Activated CD4-positive, alpha-beta memory T cell treated with anti-CD3 and anti-CD28 coated beads for 36 hours (primary cell): Measurements from ENCODE around the gene LRMDA. TPM values are rescaled to one million over a fixed set of nuclear protein-coding genes. Genes with fewer than 3 reads are reported as not detected.

Experiments
- CTCF ChIA-PET: fragments of 350-600 bp; sonication (Branson Sonifier 250); formaldehyde crosslinking; loops from one replicate; lab custom pipeline; 2021; ENCODE audit warnings: antibody characterized with exemption, inconsistent platforms; lab: Charles Lee
- POLR2A ChIA-PET: fragments of 350-600 bp; sonication (Branson Sonifier 250); formaldehyde crosslinking; loops from one replicate; lab custom pipeline; 2021; ENCODE audit warnings: antibody characterized with exemption; lab: Charles Lee
- DNase-seq: peaks from one replicate; pipeline ENCODE4 v3.0.0-alpha.2; 2020
- H3K27ac Mint-ChIP-seq: one replicate; pipeline ENCODE4 v1.8.0; 2021; ENCODE audit warnings: mixed read lengths
- H3K27me3 Mint-ChIP-seq: one replicate; pipeline ENCODE4 v1.8.0; 2021; ENCODE audit warnings: mixed read lengths
- H3K36me3 Mint-ChIP-seq: one replicate; pipeline ENCODE4 v1.8.0; 2021; ENCODE audit warnings: mixed read lengths
- H3K4me1 Mint-ChIP-seq: one replicate; pipeline ENCODE4 v1.8.0; 2021; ENCODE audit warnings: low read depth, mixed read lengths
- H3K4me3 Mint-ChIP-seq: one replicate; pipeline ENCODE4 v1.8.0; 2021; ENCODE audit warnings: mild to moderate bottlenecking, mixed read lengths
- H3K9me3 Mint-ChIP-seq: one replicate; pipeline ENCODE4 v1.8.0; 2021; ENCODE audit warnings: mixed read lengths
- intact Hi-C: fragments of 100-400 bp; cut with micrococcal nuclease; formaldehyde crosslinking; loops from one replicate; pipeline ENCODE4 v1.15.1; 2023
- total RNA-seq, 2 experiments: library from RNA; stranded (reverse); gene quantifications; one replicate each; pipeline ENCODE4 v1.2.3, GENCODE V29; 2021

Gene LRMDA
- total RNA-seq, 2 experiments from 2014 or later = not detected

DNA sequence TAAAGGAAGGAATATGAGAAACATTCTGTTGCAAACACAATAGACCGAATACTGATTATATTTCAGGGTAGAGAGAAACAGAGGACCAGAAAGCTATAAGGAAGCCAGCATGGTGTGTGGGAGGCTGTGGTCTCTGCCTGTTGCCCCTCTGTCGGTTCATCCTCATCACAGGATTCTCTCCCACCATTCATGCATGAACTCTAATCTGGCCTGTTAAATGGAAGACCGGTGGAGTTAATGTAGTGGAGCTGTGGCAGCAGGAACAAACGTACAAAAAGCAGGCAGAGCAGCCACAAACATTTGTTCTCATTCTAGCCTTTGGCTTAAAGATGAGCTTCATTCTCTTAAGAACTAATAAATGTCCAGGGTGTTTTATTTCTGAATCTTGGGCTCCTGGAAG lies 902.4 kb downstream of the LRMDA start:
- H3K27me3 Mint-ChIP-seq = no peaks in the 10 kb centered on the region
- ChIA-PET CTCF (no interaction called here), POLR2A (no interaction called here)
- intact Hi-C loops = no loop called here
- H3K9me3 Mint-ChIP-seq = no peaks in the 10 kb centered on the region
- H3K27ac Mint-ChIP-seq = no peak overlapping the region
- no peak for DNase-seq
- H3K4me3 Mint-ChIP-seq = no peak overlapping the region
- no peaks in the 10 kb centered on the region for H3K4me1 Mint-ChIP-seq
- no peaks in the 10 kb centered on the region for H3K36me3 Mint-ChIP-seq

GRCh38 chr10:76334255-76334654 lies 902.8 kb downstream of the LRMDA start:
- Mint-ChIP-seq H3K4me3 (no peak overlapping the region), H3K9me3 (no peaks in the 10 kb centered on the region), H3K27ac (no peak overlapping the region), H3K27me3 (no peaks in the 10 kb centered on the region), H3K4me1 (no peaks in the 10 kb centered on the region), H3K36me3 (no peaks in the 10 kb centered on the region)
- ChIA-PET POLR2A (no interaction called here), CTCF (no interaction called here)
- intact Hi-C loops = no loop called here
- no peak for DNase-seq

DNA sequence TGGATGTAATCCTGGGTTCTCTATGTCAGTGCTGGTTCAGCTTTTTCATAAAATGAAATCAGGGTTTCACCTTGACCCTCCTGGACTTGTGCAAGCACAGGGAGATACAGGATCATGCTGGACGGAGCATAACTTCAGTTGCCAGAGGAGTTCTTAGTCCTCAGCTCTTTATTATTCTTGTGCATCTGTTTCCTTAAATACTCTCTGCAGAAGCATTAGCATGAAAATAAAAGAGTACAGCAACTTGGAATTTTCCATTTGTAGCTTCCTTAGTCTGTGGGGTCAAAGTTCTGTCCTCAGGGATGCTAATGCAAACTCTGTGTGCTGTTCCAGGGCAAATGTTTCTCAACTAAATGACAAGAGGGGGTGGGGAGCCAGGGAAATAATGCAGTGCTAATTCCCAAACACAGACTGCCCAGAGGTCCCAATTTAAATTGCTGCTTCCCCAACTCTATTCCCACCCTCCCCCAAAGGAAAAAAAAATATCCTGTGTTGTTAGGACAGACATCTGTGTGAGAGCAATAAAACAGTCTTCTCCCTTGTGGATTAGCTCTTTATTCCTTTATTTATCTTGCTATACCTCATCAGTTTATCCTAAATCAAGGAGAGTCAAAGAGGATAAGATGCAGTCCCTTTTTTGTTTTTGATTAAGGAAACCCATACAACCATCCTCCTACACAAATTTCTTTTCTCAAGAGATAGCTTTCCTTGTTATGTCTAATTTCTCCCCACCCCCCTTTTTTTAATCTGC lies 905.0 kb downstream of the LRMDA start:
- Mint-ChIP-seq H3K4me3 (no peak overlapping the region), H3K4me1 (no peaks in the 10 kb centered on the region), H3K27me3 (no peaks in the 10 kb centered on the region), H3K36me3 (no peaks in the 10 kb centered on the region), H3K9me3 (no peaks in the 10 kb centered on the region), H3K27ac (no peak overlapping the region)
- CTCF ChIA-PET = no interaction called here
- no peak for DNase-seq
- intact Hi-C loops = no loop called here
- POLR2A ChIA-PET = no interaction called here

DNA sequence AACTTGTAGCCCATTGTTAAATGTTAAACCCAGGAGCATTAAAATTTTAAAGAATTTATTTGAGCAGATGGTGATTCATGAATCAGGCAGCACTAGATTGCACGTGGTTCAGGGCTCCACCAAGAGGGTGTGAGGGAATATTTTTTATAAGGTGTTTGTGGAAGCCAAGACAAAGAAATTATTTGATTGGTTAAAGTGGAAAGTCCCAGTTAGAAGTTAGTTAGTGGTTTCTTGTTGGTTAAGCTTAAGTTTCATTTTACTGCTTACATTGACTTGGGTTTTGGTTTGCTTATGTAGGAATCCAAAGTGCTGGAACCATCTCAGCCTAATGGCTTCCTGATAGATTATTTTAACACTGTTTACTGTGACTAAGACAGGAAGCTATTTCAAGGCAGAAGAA lies 906.2 kb downstream of the LRMDA start:
- POLR2A ChIA-PET = no interaction called here
- Mint-ChIP-seq H3K27me3 (no peaks in the 10 kb centered on the region), H3K4me3 (no peak overlapping the region), H3K36me3 (no peaks in the 10 kb centered on the region), H3K9me3 (no peaks in the 10 kb centered on the region), H3K4me1 (no peaks in the 10 kb centered on the region), H3K27ac (no peak overlapping the region)
- CTCF ChIA-PET = no interaction called here
- intact Hi-C loops = no loop called here
- DNase-seq = no peak

GRCh38 chr10:76338187-76338586 lies 906.8 kb downstream of the LRMDA start:
- no peak overlapping the region for H3K27ac Mint-ChIP-seq
- H3K27me3 Mint-ChIP-seq = no peaks in the 10 kb centered on the region
- H3K4me1 Mint-ChIP-seq = no peaks in the 10 kb centered on the region
- H3K9me3 Mint-ChIP-seq = no peaks in the 10 kb centered on the region
- intact Hi-C loops = no loop called here
- CTCF ChIA-PET = no interaction called here
- H3K4me3 Mint-ChIP-seq = no peak overlapping the region
- no peak for DNase-seq
- H3K36me3 Mint-ChIP-seq = no peaks in the 10 kb centered on the region
- POLR2A ChIA-PET = no interaction called here

DNA sequence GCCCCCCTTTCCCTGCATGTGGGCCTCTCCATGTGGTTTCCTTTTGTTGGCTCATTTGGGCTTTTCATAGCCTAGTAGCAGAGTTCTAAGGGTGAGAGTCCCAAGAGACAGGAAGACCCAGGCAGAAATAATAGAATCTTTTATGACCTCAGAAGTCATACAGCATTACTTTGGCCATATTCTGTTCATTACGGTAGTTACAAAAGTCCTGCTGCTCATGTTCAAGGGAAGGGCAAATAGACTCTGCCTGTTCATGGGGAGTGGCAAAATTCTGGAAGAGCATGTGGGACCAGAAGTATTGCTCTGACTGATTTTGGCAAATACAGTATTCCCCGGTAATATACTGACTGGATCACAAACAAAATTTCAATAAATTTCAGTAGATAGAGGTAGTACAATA lies 910.3 kb downstream of the LRMDA start:
- POLR2A ChIA-PET = no interaction called here
- CTCF ChIA-PET = no interaction called here
- no peaks in the 10 kb centered on the region for H3K36me3 Mint-ChIP-seq
- no peak overlapping the region for H3K27ac Mint-ChIP-seq
- no peaks in the 10 kb centered on the region for H3K27me3 Mint-ChIP-seq
- intact Hi-C loops = no loop called here
- no peaks in the 10 kb centered on the region for H3K4me1 Mint-ChIP-seq
- H3K9me3 Mint-ChIP-seq = no peaks in the 10 kb centered on the region
- H3K4me3 Mint-ChIP-seq = no peak overlapping the region
- no peak for DNase-seq

- no peaks in the 10 kb centered on the region for H3K27me3 Mint-ChIP-seq
- no peaks in the 10 kb centered on the region for H3K36me3 Mint-ChIP-seq
- H3K27ac Mint-ChIP-seq = no peak overlapping the region
- POLR2A ChIA-PET = no interaction called here
- intact Hi-C loops = no loop called here
- peaks cover 2% of the 10 kb centered on the region for H3K9me3 Mint-ChIP-seq
- no peak for DNase-seq
- H3K4me1 Mint-ChIP-seq = no peaks in the 10 kb centered on the region
- CTCF ChIA-PET = no interaction called here
- no peak overlapping the region for H3K4me3 Mint-ChIP-seq
Observed at GRCh38 chr10:76342996-76343395, 911.6 kb downstream of the LRMDA start.

DNA sequence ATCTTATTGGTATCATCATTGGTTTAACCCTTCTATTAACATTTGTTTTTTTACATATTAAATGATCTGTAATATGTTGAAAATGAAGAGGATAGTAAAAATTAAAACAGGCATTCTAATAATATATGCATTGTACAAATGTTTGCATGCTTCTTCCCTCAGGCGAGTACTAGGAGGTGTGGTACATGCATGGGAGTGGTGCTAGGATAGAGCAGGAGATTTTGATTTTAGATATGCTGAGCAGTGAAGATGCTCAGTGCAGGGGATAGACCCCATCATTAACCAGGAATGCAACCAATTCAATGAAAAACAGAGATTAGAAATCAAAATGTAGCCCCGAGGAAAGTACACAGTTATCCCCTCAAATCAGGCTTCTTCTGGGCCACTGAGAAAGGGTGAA lies 916.4 kb downstream of the LRMDA start:
- Mint-ChIP-seq H3K36me3 (no peaks in the 10 kb centered on the region), H3K27ac (no peak overlapping the region), H3K4me1 (no peaks in the 10 kb centered on the region), H3K4me3 (no peak overlapping the region), H3K27me3 (no peaks in the 10 kb centered on the region), H3K9me3 (peaks cover 2% of the 10 kb centered on the region)
- CTCF ChIA-PET = no interaction called here
- POLR2A ChIA-PET = no interaction called here
- intact Hi-C loops = no loop called here
- DNase-seq = no peak

DNA sequence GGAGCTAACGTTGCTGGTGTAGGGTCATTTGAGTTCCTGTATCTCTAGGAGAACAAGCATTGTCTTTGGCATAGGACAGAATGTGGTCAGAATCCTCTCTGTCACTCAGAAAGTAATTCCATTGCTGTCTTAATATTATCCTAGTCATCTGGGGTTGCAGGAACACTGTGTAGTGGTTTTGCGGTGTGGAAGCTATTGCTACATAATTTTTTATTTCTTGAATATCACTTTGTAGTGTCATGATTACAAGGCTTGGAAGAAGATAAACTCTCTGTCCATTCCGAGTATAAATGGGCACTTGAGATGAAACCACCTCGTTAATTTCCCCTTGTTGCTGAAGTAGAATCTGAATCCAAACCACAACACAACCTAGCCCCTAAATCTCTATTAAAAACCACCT lies 919.2 kb downstream of the LRMDA start:
- DNase-seq = no peak
- H3K4me1 Mint-ChIP-seq = no peaks in the 10 kb centered on the region
- H3K27ac Mint-ChIP-seq = no peak overlapping the region
- H3K4me3 Mint-ChIP-seq = no peak overlapping the region
- ChIA-PET CTCF (no interaction called here), POLR2A (no interaction called here)
- H3K27me3 Mint-ChIP-seq = no peaks in the 10 kb centered on the region
- intact Hi-C loops = no loop called here
- H3K36me3 Mint-ChIP-seq = no peaks in the 10 kb centered on the region
- peaks cover 6% of the 10 kb centered on the region for H3K9me3 Mint-ChIP-seq

DNA sequence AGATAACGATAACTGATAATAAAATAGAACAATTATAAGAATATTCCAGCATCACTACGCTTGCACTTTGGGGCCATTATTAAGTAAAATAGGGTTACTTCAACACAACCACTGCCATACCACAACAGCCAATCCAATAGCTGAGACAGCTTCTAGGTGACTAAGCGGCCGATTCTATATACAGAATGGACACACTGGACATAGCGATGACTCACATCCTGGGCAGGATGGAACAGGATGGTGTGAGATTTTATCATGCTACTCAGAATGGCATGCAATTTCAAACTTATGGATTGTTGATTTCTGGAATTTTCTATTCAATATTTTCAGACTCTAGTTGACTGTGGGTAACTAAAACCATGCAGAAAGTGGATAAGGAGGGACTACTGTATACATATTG lies 920.9 kb downstream of the LRMDA start:
- intact Hi-C loops = no loop called here
- POLR2A ChIA-PET = no interaction called here
- no peaks in the 10 kb centered on the region for H3K4me1 Mint-ChIP-seq
- H3K36me3 Mint-ChIP-seq = no peaks in the 10 kb centered on the region
- no peak overlapping the region for H3K4me3 Mint-ChIP-seq
- CTCF ChIA-PET = no interaction called here
- DNase-seq = no peak
- no peaks in the 10 kb centered on the region for H3K27me3 Mint-ChIP-seq
- H3K27ac Mint-ChIP-seq = no peak overlapping the region
- H3K9me3 Mint-ChIP-seq = peaks cover 6% of the 10 kb centered on the region

DNA sequence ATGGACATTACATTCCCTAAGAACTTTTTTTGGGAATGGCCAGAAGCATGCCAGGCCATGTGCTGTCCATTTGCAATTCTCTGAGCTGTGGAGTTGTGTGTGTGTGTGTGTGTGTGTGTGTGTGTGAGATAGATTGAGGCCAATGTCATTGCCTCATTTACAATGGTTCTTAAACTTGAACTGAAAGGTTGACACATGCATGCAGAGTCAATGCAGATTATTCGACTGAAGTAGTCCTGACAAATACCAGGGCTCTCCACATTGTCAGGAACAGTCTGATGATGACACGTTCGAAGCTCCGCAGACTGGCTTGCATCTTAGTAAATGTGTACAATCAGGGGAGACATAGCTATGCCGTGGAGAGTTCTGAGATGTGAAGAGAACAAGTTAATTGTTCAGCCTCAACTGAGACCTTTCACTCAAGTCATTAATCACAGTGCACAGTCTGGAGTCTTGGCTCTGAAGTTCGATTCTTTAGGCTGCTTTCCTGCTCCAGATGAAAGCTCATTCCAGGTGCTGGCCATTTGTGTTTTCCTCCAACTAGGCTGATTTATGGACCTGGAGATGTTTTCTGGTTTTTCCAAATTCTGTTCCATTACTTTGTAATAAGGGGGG lies 921.9 kb downstream of the LRMDA start:
- CTCF ChIA-PET = no interaction called here
- POLR2A ChIA-PET = no interaction called here
- Mint-ChIP-seq H3K27me3 (no peaks in the 10 kb centered on the region), H3K4me3 (no peak overlapping the region), H3K9me3 (peaks cover 3% of the 10 kb centered on the region), H3K36me3 (no peaks in the 10 kb centered on the region), H3K27ac (no peak overlapping the region), H3K4me1 (no peaks in the 10 kb centered on the region)
- intact Hi-C loops = no loop called here
- no peak for DNase-seq

- ChIA-PET POLR2A (no interaction called here), CTCF (no interaction called here)
- H3K27me3 Mint-ChIP-seq = no peaks in the 10 kb centered on the region
- H3K4me3 Mint-ChIP-seq = no peak overlapping the region
- no peaks in the 10 kb centered on the region for H3K4me1 Mint-ChIP-seq
- no peak overlapping the region for H3K27ac Mint-ChIP-seq
- no peak for DNase-seq
- H3K36me3 Mint-ChIP-seq = no peaks in the 10 kb centered on the region
- intact Hi-C loops = no loop called here
- peaks cover 3% of the 10 kb centered on the region for H3K9me3 Mint-ChIP-seq
Observed at GRCh38 chr10:76354212-76354738, 922.9 kb downstream of the LRMDA start.

DNA sequence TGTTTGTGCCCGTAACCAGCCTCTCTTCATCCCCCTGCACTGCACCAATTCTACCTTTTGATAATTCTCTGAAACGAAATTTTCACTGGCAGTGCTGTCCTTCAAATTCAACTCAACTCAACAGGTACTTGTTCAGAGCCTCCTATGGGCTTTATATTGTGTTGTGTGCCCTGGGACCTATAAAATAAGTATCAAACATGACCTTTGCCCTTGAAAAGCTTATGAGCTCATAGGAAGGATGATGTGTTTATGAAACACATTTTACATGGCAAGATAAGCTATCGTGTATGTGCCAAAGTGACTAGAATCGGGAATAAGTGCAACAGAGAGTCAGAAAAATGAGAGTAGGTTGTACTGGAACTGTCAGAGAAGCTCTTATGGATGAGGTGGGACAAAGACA lies 923.5 kb downstream of the LRMDA start:
- no peak overlapping the region for H3K27ac Mint-ChIP-seq
- no peaks in the 10 kb centered on the region for H3K36me3 Mint-ChIP-seq
- intact Hi-C loops = no loop called here
- ChIA-PET POLR2A (no interaction called here), CTCF (no interaction called here)
- H3K9me3 Mint-ChIP-seq = peaks cover 7% of the 10 kb centered on the region
- H3K4me3 Mint-ChIP-seq = no peak overlapping the region
- H3K27me3 Mint-ChIP-seq = no peaks in the 10 kb centered on the region
- DNase-seq = no peak
- no peaks in the 10 kb centered on the region for H3K4me1 Mint-ChIP-seq
